Subcutaneous adipose tissue (tissue), 4 donors: ENCODE results near the gene NACC1. TPM values are rescaled to one million over a fixed set of nuclear protein-coding genes. Genes with fewer than 3 reads are reported as not detected.

Experiments used
- total RNA-seq, 4 donors: library from RNA; depleted of rRNA; stranded (reverse); fragments of >200 nt; gene quantifications; one replicate each; pipeline ENCODE4 v1.1.0, GENCODE V29; 2016
- TF ChIP-seq, protein P1 (sequence below): fragments of 450-650 bp; IDR thresholded peaks from one replicate; pipeline ENCODE4 v1.5.1; 2016; ENCODE audit warnings: low read depth, mild to moderate bottlenecking, control low read depth, antibody characterized with exemption, moderate library complexity

NACC1 gene
- total RNA-seq, 4 donors from 2014 or later: 8.5 to 13.6 (median 9.7) TPM

DNA sequence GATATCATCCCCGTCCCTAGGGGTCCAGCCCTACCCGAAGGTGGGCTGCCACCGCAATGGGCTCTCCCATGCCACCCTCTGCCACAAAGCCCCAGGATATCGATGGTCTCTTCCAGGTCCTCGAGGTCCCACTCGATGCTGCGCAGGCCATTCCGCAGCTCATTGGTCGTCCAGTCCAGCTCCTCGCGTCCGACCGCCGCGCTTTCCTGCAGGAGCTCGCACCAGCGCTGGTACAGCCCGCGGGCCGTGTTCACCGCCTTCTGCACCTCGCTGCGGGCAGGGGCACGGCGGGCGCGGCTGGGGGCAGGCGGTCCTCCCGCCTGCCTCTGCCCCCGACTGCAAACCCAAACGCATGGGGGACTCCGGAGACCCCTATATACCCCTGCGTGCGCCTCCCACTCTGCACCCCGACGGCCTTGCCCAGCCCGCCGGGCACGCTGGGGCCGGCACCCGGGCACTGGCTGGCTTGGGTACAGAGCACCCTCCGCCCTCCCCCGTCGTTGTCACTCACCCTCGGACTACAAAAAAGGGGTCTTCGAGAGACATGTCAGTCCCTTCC, 31.6 kb downstream of the NACC1 start:
- TF ChIP-seq, protein P1, sequence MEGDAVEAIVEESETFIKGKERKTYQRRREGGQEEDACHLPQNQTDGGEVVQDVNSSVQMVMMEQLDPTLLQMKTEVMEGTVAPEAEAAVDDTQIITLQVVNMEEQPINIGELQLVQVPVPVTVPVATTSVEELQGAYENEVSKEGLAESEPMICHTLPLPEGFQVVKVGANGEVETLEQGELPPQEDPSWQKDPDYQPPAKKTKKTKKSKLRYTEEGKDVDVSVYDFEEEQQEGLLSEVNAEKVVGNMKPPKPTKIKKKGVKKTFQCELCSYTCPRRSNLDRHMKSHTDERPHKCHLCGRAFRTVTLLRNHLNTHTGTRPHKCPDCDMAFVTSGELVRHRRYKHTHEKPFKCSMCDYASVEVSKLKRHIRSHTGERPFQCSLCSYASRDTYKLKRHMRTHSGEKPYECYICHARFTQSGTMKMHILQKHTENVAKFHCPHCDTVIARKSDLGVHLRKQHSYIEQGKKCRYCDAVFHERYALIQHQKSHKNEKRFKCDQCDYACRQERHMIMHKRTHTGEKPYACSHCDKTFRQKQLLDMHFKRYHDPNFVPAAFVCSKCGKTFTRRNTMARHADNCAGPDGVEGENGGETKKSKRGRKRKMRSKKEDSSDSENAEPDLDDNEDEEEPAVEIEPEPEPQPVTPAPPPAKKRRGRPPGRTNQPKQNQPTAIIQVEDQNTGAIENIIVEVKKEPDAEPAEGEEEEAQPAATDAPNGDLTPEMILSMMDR: no peak

DNA sequence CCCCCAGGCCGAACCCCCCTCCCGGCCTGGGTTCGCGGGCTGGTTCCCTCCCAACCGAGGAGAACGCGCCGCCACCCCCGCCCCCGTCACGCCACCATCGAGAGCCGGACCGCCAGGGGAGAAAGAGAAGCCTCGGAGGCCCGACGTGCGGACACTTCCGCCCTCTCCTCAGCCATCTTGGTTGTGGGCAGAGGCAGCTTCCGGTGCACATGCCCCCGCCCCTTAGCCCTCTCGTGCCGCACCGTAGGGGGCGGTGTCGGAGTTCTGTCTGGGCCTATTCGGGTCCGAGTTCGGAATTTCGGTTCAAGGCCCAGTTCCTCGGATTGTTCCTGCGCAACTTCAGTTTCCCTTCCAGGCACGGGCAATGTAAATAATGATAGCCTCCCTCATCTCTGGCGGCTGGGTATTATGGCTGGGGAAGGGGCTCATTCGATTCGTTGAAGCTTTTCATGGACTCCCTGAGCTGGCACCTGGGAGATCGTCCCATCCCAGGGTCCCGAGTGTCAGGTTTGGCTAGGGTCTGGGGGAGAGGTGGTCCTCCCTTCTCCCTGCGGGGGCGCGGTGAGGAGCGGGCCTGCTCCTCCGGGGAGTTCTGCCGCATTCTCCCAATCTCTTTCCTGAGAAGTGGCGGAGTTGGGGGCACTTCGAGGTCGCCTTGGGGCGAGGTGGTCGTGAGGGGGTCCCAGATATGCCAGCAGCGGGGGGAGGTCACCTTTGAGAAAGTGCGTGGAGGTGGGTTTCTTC, 32.3 kb downstream of the NACC1 start, which contains the start of the genes IER2 and STX10:
Gene IER2, plus strand, starts transcription at position 225 of the 744 bp plus-strand sequence. CDS start 2,776 bp downstream, outside the sequence.
Gene STX10, minus strand, starts transcription at position 189 of the 744 bp plus-strand sequence. CDS start 202 bp downstream, outside the sequence.
- TF ChIP-seq, protein P1: no peak

DNA sequence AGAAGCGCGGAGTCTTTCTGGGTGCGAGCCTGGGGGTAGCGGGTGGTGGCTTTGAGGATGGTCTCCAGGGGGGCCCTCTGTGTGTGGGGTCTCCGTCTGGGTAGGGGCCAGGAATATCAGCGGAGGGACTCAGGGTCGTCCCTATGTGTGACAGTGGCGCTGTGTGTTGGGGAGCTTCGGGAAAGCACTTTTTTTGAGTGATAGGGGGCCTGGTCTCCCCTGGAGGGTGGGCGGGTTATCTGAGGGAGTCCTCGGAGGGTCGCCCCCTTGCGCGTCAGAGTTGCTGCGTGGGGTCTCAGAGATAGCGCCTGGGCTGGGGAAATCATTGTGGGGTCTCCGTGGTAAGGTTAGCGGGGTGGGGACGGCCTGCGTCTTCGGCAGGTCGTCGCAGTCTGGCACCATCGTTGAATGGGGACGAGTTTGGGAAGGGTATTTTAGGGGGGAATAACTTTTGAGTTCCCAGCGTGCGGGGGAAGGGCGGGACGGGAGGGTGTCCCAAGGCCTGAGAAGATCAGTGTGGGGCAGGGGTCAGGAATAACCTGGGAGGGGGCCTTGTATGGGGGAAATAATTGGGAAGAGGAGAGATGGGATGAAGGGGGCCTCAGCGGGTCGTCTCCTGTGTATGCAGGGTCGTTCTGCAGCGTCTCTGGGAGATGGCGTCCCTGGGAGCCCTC, 33.0 kb downstream of the NACC1 start:
- TF ChIP-seq, protein P1: no peak

DNA sequence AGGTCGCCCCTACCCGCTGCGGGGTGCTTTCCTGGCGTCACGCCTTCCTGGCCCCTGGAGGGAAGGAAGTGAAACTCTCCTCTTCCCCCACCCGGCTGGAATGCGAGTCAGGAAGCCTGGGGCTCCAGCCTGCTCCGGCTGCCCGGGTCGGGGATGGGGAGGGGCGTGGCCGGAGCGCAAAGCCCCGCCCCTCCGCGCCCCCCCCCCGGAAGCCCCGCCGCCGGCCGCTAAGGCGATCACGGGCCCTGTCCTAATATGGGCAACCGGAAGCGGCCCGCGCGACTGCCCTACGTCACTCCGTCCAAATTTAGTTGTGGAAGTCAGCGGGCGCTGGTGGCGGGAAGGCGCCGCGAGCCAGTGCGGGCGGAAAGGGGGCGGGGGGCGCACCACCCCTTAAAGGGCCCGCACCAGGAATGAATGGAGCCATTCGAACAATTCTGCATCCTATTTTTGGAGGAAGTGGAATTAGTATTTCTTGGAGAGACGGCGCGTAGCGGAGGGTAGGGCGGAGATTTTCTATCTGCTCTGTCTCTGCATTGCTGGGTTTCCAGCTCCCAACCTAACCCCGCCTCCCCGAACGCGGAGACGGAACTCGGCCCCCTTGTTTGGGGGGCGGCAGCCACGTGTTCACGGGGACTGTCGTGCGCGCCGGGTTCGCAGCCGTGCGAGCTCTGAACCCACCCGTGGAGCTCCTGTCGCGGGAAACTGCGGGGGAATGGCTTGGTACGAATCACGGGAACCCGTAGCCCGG, 33.7 kb downstream of the NACC1 start:
- TF ChIP-seq, protein P1: no peak

DNA sequence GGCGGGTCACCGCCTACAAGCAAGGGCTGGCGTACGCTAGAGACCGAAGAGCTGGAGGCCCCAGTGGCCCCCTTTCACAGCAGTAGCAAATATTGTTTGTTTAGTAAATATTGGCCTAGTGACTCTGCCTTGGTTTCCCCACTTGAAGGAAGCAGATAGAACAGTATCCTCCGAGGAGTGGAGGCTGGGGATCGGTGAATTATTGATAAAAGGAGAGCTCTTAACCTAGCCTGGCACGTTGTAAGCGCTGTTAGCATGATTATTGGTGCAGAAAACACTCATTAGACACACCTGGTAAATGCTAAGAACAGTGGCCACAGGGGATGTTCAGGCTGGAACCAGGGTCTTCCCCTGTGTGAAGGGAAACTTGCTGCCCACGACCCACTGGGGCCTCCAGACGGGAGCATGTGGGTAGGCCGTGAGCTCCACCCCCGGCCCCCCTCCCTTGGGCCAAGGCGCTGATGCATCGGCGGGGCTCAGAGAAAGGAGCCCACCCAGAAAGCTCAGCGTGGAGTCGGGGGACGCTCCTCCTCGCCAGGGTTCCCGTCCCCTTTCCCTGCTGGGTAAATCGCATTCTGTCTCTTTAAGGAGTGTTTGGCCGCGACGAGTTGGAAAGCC, 34.4 kb downstream of the NACC1 start:
- TF ChIP-seq, protein P1: no peak

DNA sequence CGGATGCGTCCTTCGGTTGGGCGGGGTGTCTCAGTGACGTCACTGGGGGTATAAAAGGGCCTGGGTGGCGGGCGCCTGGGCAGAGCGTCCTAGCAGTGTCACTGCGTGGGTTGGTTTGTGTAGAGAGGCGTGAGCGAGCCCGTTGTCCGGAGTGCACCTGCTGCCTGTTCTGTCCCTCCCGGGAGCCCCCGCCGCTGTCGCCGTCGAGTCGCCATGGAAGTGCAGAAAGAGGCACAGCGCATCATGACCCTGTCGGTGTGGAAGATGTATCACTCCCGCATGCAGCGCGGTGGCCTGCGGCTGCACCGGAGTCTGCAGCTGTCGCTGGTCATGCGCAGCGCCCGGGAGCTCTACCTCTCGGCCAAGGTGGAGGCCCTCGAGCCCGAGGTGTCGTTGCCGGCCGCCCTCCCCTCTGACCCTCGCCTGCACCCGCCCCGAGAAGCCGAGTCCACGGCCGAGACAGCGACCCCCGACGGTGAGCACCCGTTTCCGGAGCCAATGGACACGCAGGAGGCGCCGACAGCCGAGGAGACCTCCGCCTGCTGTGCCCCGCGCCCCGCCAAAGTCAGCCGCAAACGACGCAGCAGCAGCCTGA, 35.0 kb downstream of the NACC1 start:
- TF ChIP-seq, protein P1: no peak
